Gastroesophageal sphincter (tissue), 3 donors: ENCODE results near the gene POLR3A.

Experiments
- CTCF ChIP-seq, 4 experiments: fragments of 200-600 bp in 2 of 4; fragments of 450-650 bp in 2 of 4; sonication (generic) in 1 of 4; IDR thresholded peaks; one replicate each; pipeline ENCODE4 v1.5.1; 2017 to 2019; ENCODE audit warnings: antibody characterized with exemption in 4 of 4, mild to moderate bottlenecking in 2 of 4, moderate library complexity in 2 of 4
- EP300 ChIP-seq: sonication (generic); formaldehyde crosslinking; IDR thresholded peaks from one replicate; pipeline ENCODE4 v1.6.1; 2017; ENCODE audit warnings: antibody characterized with exemption, mild to moderate bottlenecking

- TF ChIP-seq CTCF (IDR thresholded peaks at IDR 0.05) (no peak), EP300 (no peak)
Observed at GRCh38 chr10:78035437-78035836, 6.1 kb upstream of the POLR3A start.
